Bronchial epithelial cell (primary cell): Measurements from ENCODE around the gene NFX1. TPM values are rescaled to one million over a fixed set of nuclear protein-coding genes. Genes with fewer than 3 reads are reported as not detected.

Experiments
- DNase-seq: peaks from one replicate; pipeline ENCODE4 v3.0.0-alpha.2; 2010; ENCODE audit warnings: low read depth
- FAIRE-seq: peaks from 2 replicates; lab custom pipeline; 2011; peaks lifted over from hg19 to GRCh38; lab: Jason Lieb, UNC
- H3K27me3 ChIP-seq: 2 replicates; pipeline ENCODE4 v1.5.1; 2011; ENCODE audit warnings: low read length; ENCODE audit not compliant: control insufficient read depth, insufficient read depth
- H3K36me3 ChIP-seq: 2 replicates; pipeline ENCODE4 v1.5.1; 2011; ENCODE audit warnings: low read length; ENCODE audit not compliant: control insufficient read depth, insufficient read depth
- H3K4me3 ChIP-seq: 2 replicates; pipeline ENCODE4 v1.5.1; 2011; ENCODE audit warnings: mild to moderate bottlenecking, low read depth, low read length, control low read depth
- total RNA-seq: library from RNA; depleted of rRNA; stranded (reverse); fragments of >200 nt; gene quantifications from 2 replicates; pipeline ENCODE4 v1.2.1, GENCODE V29; 2014
- TF ChIP-seq, protein P1 (sequence below): IDR thresholded peaks from 2 replicates; pipeline ENCODE4 v1.5.1; 2011; ENCODE audit warnings: mild to moderate bottlenecking, moderate library complexity, low read length, control low read depth, inconsistent platforms; ENCODE audit not compliant: insufficient read depth, severe bottlenecking

The NFX1 gene
- 19.2 and 25.5 TPM in 2 replicates for total RNA-seq

DNA sequence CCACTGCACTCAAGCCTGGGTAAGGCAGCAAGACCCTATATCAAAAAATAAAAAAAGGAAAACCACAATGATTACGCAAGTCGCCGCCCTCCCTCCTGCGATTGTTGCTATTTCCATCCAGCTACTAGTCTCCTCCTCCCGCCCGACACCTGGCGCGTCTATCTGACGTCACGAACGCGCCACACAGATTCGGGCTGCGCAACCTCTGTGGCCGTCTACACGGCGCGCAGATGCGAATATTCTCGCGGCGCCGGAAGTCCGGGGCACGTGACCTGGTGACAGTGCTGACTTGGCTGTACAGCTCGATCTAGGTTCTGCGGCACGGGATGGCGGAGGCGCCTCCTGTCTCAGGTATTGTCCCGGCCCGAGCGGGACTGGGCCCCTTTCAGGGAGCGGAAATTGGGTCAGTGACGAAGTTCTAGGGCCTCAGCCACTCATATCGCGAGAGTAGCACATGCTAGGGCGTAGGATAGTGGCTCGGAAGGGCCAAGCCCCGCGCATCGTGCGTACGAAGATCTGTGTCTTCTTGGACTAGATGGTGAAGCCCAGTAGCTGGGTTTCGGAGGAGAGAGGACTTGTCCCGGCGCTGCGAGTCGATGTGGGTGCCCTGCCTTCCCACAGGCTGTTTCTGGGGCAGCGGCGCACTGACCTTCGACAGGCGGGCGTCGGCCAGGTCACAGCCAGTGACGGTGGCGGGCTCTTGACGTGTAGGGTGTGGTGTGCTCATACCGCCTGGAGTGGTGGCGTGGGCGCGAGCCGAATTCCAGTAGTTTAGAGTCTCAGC is at the start of gene NFX1:
Gene NFX1 (plus strand): TSS at position 270 of the 784 bp plus-strand sequence. CDS start 57 bp downstream, at position 327.
- Histone ChIP-seq H3K36me3 (peaks cover 7% of the 10 kb centered on the region), H3K27me3 (no peaks in the 10 kb centered on the region), H3K4me3 (peak within 1 kb of the TSS; percentile 76)
- TF ChIP-seq, protein P1, sequence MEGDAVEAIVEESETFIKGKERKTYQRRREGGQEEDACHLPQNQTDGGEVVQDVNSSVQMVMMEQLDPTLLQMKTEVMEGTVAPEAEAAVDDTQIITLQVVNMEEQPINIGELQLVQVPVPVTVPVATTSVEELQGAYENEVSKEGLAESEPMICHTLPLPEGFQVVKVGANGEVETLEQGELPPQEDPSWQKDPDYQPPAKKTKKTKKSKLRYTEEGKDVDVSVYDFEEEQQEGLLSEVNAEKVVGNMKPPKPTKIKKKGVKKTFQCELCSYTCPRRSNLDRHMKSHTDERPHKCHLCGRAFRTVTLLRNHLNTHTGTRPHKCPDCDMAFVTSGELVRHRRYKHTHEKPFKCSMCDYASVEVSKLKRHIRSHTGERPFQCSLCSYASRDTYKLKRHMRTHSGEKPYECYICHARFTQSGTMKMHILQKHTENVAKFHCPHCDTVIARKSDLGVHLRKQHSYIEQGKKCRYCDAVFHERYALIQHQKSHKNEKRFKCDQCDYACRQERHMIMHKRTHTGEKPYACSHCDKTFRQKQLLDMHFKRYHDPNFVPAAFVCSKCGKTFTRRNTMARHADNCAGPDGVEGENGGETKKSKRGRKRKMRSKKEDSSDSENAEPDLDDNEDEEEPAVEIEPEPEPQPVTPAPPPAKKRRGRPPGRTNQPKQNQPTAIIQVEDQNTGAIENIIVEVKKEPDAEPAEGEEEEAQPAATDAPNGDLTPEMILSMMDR: no peak
- peak; percentile 94 for DNase-seq
- peak; percentile 62 for FAIRE-seq

DNA sequence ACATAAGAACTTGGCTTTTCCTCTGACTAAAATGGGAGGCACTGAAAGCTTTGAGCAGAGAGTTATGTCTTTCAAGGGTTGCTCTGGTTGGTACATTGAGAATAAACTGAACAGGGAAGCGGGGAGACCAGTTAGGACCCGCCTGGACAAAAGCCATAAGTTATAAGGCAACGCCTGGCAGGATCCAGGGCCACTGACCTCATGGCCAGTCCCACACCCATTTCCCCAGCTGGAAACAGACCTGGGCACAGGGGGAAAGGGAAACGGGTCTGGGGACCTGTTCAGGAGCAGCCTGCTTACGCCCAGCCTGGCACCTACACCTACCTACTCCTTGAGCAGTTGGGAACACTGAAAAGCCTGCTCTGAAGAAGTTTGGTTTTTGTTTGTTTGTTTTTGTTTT is 49.0 kb upstream of the NFX1 start:
- TF ChIP-seq, protein P1: no peak
- H3K4me3 ChIP-seq: no peak overlapping the region
- H3K36me3 ChIP-seq: no peaks in the 10 kb centered on the region
- no peaks in the 10 kb centered on the region for H3K27me3 ChIP-seq
- no peak for DNase-seq
- FAIRE-seq: no peak

DNA sequence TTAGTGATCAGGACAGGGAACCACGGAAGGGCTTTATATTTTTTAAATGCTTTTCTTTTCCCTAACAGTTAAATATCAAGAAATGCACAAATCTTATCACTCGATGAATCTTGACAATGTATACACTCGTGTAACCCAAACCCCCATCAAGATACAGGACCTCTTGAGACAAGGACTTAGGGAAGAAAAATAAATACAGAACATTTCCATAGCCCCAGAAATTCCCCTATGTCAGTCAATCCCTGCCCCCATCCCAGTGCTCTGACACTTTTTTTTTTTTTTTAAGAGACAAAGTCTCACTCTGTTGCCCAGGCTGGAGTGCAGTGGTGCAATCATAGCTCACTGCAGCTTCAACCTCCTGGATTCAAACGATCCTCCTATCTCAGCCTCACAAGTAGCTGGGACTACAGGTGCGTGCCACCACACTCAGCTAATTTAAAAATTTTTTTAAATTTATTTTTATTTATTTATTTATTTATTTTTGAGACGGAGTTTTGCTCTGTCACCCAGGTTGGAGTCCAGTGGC is 47.6 kb upstream of the NFX1 start:
- no peak for FAIRE-seq
- TF ChIP-seq, protein P1: no peak
- DNase-seq: no peak
- Histone ChIP-seq H3K4me3 (no peak overlapping the region), H3K36me3 (no peaks in the 10 kb centered on the region), H3K27me3 (no peaks in the 10 kb centered on the region)

DNA sequence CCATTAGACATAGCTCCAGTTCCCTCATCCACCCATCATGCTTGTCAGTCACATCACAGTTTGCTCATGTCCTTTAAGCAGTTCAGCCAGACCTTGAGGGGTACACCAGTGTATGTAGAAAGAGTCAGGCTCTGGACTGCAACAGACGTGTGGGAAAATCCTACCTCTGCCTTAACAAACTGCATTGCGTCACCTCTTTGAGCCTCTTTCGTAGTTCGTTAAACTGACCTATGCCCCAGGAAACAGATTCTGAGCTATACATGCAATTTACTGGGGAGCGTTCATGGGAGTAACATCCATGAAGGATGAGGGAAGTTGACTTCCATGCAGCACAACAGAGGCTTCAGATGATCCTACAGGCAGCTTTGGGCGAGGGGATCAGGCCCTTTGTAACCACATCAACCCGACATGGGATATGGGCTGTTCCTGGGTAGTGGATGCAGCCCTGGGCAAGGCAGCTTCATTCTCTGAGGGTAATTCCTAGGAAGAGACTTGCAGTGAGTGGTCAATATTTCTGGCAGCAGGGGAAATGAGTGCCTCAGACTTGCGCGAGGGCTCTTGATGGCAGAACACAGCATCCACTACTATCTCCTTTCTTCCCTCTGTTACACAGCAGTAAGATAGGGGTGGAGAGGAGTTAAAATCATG is 46.1 kb upstream of the NFX1 start:
- no peak for FAIRE-seq
- H3K4me3 ChIP-seq: no peak overlapping the region
- no peaks in the 10 kb centered on the region for H3K36me3 ChIP-seq
- H3K27me3 ChIP-seq: no peaks in the 10 kb centered on the region
- TF ChIP-seq, protein P1: no peak
- no peak for DNase-seq

DNA sequence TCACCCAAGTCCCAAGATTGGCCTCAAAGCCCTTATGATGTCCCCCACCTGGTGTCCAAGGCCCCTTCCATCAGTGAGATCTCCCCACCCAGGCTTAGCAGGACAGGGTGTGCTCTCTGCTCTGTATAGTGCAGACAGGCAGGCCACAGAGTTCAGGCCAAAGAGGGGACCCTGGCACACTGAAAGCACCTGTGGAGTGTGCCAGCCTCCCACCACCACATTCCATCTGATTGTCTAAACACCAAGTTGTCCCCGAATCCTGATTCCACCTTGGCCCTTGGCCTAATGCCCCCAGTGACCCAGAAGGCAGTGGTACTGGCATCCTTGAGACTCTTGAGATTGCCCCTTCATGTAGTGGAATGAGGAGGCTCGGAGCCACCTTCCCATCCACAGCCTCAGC is 45.0 kb upstream of the NFX1 start:
- FAIRE-seq: no peak
- TF ChIP-seq, protein P1: no peak

More for the DNA sequence above, 45.0 kb upstream of the NFX1 start:
- H3K27me3 ChIP-seq: no peaks in the 10 kb centered on the region
- H3K4me3 ChIP-seq: no peak overlapping the region
- no peak for DNase-seq
- no peaks in the 10 kb centered on the region for H3K36me3 ChIP-seq
